HG03280 (cell line): ENCODE results near the gene RAB31.

ENCODE experiments used
- ATAC-seq: cut with Tn5 transposase; IDR thresholded peaks from one replicate; pipeline ENCODE4 v1.9.1; 2021; ENCODE audit warnings: mild to moderate bottlenecking, moderate library complexity; ENCODE audit not compliant: unreplicated experiment

The RAB31 gene

DNA sequence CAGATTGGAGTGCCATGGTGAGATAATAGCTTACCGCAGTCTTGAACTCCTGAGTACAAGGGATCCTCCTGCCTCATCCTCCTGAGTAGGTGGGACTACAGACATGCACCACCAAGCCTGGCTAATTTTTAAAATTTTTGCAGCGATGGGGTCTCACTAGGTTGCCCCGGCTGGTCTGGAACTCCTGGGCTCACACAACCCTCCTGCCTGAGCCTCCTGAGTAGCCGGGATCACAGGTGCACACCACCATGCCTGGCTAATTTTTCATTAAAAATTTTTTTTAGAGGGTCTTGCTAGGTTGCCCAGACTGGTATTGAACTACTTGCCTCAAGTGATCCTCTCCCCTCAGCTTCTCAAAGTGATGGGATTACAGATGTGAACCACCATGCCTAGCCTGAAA is 27.8 kb downstream of the RAB31 start:
- no peak for ATAC-seq

GRCh38 chr18:9736286-9736835 is 28.3 kb downstream of the RAB31 start:
- ATAC-seq: no peak

GRCh38 chr18:9737006-9737405 is 28.9 kb downstream of the RAB31 start:
- ATAC-seq: no peak

DNA sequence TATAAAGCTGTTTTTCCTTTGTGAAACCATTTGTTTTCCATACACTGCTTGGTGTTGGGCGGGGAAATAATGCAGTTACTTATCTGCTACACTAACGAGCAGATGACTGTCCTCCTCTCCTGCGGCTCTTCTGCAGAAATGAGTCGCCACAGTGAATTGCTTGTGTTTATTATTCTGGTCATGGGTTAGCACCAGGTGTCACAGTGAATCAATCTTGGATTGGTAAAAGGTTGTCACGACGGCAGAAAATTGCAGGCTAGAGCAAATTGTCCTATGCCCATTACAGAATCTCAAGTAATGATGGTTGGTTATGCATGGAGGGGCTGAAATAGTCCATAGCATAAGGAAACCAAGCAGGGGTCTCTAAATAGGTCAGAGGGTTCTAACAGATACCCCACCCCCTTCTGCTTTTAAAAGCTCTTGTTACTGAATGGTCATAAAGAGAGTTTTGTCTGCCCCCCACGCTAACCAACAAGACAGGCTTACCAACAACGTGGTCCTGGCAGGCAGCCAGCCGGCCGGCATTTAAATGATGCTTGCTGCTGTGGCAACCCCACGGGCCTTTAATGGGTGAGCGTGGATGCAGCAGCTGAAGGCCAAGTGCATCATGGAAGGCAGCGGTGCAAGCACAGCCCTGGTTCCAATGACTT is 29.5 kb downstream of the RAB31 start:
- ATAC-seq: no peak

DNA sequence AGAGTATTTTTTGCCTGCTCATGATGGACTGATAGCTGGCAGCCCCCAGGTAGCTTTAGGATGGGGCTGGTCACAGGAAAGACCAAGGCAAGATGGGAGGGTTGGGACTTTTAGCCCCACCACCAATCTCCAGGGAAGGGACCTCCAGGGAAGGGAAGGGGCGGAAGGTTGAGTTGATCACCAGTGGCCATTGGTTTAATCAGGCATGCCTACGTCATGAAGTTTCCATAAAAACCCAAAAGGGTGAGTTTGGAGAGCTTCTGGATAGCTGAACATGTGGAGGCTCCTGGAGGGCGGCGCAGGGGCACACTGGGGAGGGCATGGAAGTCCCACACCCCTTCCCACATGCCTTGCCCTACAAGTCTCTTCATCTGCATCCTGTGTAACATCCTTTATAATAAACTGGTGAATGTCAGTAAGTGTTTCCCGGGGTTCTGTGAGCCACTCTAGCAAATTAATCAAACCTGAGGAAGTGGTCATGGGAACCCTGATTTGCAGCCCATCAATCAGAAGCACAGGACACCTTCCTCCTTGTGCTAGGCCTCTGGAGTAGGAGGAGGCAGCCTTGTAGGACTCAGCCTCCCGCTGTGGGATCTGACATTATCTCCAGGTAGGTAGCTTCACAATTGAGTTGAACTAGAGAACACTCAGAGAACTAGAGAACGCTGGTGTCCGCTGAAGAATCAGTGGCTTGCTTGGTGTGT is 30.3 kb downstream of the RAB31 start:
- ATAC-seq: no peak

- ATAC-seq: no peak
Observed at GRCh38 chr18:9739516-9739915, 31.4 kb downstream of the RAB31 start.

GRCh38 chr18:9740071-9740470 is 32.0 kb downstream of the RAB31 start:
- ATAC-seq: no peak

DNA sequence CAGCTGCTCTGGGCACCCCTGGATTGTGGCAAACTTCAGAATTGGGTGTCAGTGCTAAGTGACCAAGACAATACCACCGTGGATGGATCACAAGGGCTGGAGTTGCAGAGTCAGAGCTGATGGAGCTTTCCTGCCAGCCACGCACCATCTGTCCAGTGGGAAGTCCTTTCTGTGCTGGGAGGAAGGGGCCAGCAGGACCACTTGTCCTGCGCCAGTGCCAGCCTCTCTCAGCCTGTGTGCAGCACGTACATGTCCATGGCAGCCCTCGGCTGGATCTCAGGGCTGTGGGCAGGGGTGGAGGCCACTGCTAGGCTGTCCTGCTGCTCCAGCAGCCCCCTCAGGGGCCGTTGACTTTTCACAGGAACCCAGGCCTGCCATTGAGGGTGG is 33.3 kb downstream of the RAB31 start:
- ATAC-seq: no peak

GRCh38 chr18:9741793-9742523 is 33.9 kb downstream of the RAB31 start:
- ATAC-seq: no peak

- no peak for ATAC-seq
Observed at GRCh38 chr18:9742524-9743131, 34.5 kb downstream of the RAB31 start.

DNA sequence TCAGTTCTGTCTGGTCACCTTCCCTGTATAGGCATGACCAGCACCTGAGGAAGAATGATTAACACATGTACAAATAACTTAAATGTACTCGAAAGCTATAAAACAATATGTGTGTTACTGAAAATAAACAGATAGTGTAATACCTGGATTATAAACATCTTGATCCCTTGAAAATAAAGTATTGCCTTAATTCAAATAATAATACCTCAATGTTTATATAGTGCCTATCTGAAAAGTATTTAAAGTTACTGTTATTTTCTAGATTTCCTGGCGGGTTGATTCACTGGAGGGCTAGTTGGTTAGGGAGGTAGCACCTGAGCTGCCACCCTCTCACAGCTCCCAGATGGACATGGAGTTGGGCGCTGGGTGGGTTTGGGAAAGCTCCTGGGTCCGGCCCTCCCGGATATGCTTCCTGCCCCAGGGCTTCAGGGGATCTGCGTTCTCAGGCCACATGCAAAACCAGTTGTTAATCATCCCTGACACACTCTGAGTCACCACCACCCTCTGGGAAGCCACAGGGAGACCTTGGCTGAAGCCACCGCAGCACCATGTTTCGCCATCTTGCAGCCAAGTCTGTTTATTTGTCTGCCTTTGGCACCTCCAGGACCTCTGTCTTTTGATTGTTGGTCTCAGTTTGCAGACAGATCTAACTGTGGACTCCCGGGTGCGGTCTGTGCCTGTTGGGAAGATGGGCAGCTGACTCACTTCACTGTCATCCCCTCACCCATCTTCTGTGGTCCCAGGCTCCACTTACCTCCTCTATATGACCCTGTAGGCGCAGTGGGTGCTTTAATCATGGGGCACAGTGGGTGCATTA is 35.3 kb downstream of the RAB31 start:
- ATAC-seq: no peak

GRCh38 chr18:9746958-9747357 is 38.9 kb downstream of the RAB31 start:
- ATAC-seq: no peak

DNA sequence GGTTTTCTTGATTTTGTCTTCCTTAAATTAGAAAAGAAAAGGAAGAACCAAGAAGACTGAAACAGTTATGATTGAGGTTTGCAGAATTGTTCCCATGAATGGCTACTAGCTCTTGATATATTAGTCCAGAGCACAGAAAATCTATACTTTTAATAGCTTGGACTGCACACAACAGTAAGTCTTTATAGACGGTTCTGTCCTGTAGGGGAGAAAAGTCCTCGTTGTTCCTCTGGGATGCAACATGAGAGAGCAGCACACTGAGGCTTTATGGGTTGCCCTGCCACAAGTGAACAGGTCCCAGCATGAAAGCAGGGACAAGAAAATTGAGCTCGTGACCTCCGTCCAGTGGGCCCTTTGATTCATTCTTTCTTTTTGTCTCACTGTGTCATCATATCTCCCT is 41.5 kb downstream of the RAB31 start:
- no peak for ATAC-seq

DNA sequence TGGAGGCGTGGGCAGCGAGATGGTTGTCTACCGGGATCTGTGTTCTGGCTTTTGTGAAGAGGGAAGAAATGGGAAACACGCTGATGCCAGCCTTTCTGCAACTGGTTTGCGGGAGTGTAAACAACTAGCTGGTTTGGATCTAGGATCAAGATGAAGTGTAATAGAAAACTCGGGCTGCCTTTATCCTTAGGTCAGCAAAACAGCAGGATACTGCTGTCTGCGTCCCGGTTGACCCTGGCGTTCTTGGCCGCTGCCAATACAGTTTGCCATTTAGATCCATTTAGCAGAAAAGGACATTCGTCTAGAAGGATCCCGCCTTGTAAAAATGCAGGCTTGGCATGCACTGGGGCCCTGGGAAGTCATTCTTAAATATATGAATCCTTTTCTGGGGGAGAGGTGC is 42.0 kb downstream of the RAB31 start:
- no peak for ATAC-seq

DNA sequence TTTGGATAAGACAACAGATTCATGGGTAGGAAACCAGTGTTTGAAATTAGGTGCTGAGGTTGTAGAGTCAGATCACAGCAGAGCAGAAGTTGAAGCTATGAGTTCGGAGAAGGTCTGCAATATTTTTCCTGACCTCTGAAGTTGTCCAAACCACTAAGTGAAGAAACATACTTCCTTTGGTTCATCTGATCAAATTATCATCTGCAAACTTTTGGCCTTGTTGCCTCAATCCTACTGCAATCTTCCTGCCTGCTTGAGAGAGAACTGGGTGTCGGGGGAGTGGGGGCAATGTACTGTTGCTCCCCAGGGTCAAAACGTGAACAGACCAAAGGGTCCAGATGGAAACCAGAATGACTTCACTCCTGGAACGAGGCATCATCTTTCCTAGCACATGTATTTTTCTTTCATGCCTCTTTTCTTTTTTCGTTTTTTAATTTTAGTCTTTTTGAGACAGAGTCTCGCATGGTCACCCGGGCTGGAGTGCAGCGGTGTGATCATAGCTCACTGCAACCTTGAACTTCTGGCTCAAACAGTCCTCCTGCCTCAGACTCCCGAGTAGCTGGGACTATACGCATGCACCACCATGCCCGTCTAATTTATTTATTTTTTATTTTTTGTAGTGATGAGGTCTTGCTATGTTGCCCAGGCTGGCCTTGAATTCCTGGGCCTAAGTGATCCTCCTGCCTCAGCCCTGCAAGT is 42.7 kb downstream of the RAB31 start:
- no peak for ATAC-seq

GRCh38 chr18:9751371-9752031 is 43.4 kb downstream of the RAB31 start:
- ATAC-seq: no peak

- ATAC-seq: no peak
Observed at GRCh38 chr18:9753846-9754245, 45.7 kb downstream of the RAB31 start.

GRCh38 chr18:9755110-9755509 is 47.0 kb downstream of the RAB31 start:
- no peak for ATAC-seq

- ATAC-seq: no peak
Observed at GRCh38 chr18:9755615-9756014, 47.5 kb downstream of the RAB31 start.
